Karpas-422 (cell line): ENCODE data around the gene CTSH. TPM values are rescaled to one million over a fixed set of nuclear protein-coding genes. Genes with fewer than 3 reads are reported as not detected.
"Not testable (repeated sequence)": the region's sequence is repeated elsewhere in the genome, so short reads cannot be mapped to it uniquely, and the experiment has no call there.

Experiments
- DNase-seq: peaks from one replicate; pipeline ENCODE4 v3.0.0-alpha.2; 2015
- H2AFZ ChIP-seq: fragments of 200-600 bp; sonication (generic); 2 replicates; pipeline ENCODE4 v1.6.1; 2014; ENCODE audit warnings: antibody characterized with exemption, low read length, mixed read lengths
- H3K27ac ChIP-seq: fragments of 200-600 bp; sonication (generic); 2 replicates; pipeline ENCODE4 v1.5.1; 2014; ENCODE audit warnings: mild to moderate bottlenecking, low read length, moderate library complexity
- H3K27me3 ChIP-seq: fragments of 200-600 bp; sonication (generic); 2 replicates; pipeline ENCODE4 v1.6.1; 2014; ENCODE audit warnings: low read length, mixed read lengths
- H3K36me3 ChIP-seq: fragments of 200-600 bp; sonication (generic); 2 replicates; pipeline ENCODE4 v1.6.1; 2014; ENCODE audit warnings: low read length, mixed read lengths; ENCODE audit not compliant: insufficient read depth
- H3K4me1 ChIP-seq: fragments of 200-600 bp; sonication (generic); 2 replicates; pipeline ENCODE4 v1.6.1; 2014; ENCODE audit warnings: mild to moderate bottlenecking, low read length, mixed read lengths
- H3K4me2 ChIP-seq: fragments of 200-600 bp; sonication (generic); 2 replicates; pipeline ENCODE4 v1.6.1; 2014; ENCODE audit warnings: low read length, low read depth, mild to moderate bottlenecking; ENCODE audit not compliant: poor library complexity, severe bottlenecking
- H3K4me3 ChIP-seq: fragments of 200-600 bp; sonication (generic); 2 replicates; pipeline ENCODE4 v1.5.1; 2014; ENCODE audit warnings: mild to moderate bottlenecking, antibody characterized with exemption, low read length, mixed read lengths
- H3K79me2 ChIP-seq: fragments of 200-600 bp; sonication (generic); 2 replicates; pipeline ENCODE4 v1.6.1; 2014; ENCODE audit warnings: mild to moderate bottlenecking, low read length, mixed read lengths
- H3K9ac ChIP-seq: fragments of 200-600 bp; sonication (generic); 2 replicates; pipeline ENCODE4 v1.6.0; 2014; ENCODE audit warnings: low read length
- H3K9me2 ChIP-seq: fragments of 200-600 bp; sonication (generic), shearing (Covaris generic); replicated peaks from 2 replicates; pipeline ENCODE4 v1.6.0; 2014; ENCODE audit warnings: mild to moderate bottlenecking, low read length, moderate library complexity; ENCODE audit not compliant: insufficient read depth
- H3K9me3 ChIP-seq: fragments of 300-700, 200-600 bp; sonication (generic); 2 replicates; pipeline ENCODE4 v1.6.1; 2014; ENCODE audit warnings: low read length, mixed read lengths
- H4K20me1 ChIP-seq: fragments of 200-600 bp; sonication (generic); 2 replicates; pipeline ENCODE4 v1.6.1; 2014; ENCODE audit warnings: mild to moderate bottlenecking, antibody characterized with exemption, low read length, low read depth; ENCODE audit not compliant: insufficient read depth
- total RNA-seq: library from RNA; depleted of rRNA; stranded (reverse); fragments of >200 nt; shearing (Covaris generic); gene quantifications from 2 replicates; pipeline ENCODE4 v1.2.3, GENCODE V29; 2014; ENCODE audit warnings: low replicate concordance

Gene CTSH
- total RNA-seq, 1 experiment from 2014 or later = 61.0 TPM

GRCh38 chr15:78907577-78907976 lies 37.3 kb downstream of the CTSH start:
- peaks cover 17% of the 10 kb centered on the region for H3K4me1 ChIP-seq
- no peak overlapping the region for H3K4me3 ChIP-seq
- no peak overlapping the region for H3K27ac ChIP-seq
- peaks cover 33% of the 10 kb centered on the region; the same call in 1 of the 2 replicates for H3K36me3 ChIP-seq
- H3K9ac ChIP-seq = no peak overlapping the region
- no peak overlapping the region for H2AFZ ChIP-seq
- no peaks in the 10 kb centered on the region for H3K9me2 ChIP-seq
- no peaks in the 10 kb centered on the region for H3K27me3 ChIP-seq
- no peaks in the 10 kb centered on the region; the same call in 1 of the 2 replicates for H4K20me1 ChIP-seq
- peak; percentile 62 for DNase-seq
- H3K9me3 ChIP-seq = no peaks in the 10 kb centered on the region
- H3K79me2 ChIP-seq = peaks cover 2% of the 10 kb centered on the region; the same call in 1 of the 2 replicates
- H3K4me2 ChIP-seq = no peak overlapping the region

GRCh38 chr15:78906316-78906620 lies 38.6 kb downstream of the CTSH start:
- Histone ChIP-seq H3K79me2 (peaks cover 2% of the 10 kb centered on the region; the same call in 1 of the 2 replicates), H3K4me2 (no peak overlapping the region), H3K4me1 (peaks cover 17% of the 10 kb centered on the region), H2AFZ (no peak overlapping the region), H3K9ac (no peak overlapping the region), H3K27me3 (no peaks in the 10 kb centered on the region), H4K20me1 (no peaks in the 10 kb centered on the region; the same call in 1 of the 2 replicates), H3K9me2 (no peaks in the 10 kb centered on the region), H3K9me3 (no peaks in the 10 kb centered on the region), H3K27ac (no peak overlapping the region), H3K4me3 (no peak overlapping the region), H3K36me3 (peaks cover 36% of the 10 kb centered on the region; the same call in 1 of the 2 replicates)
- DNase-seq = no peak

- Histone ChIP-seq H3K27me3 (no peaks in the 10 kb centered on the region), H3K27ac (no peak overlapping the region), H3K9me2 (no peaks in the 10 kb centered on the region), H3K79me2 (peaks cover 5% of the 10 kb centered on the region), H3K9ac (no peak overlapping the region), H3K4me3 (no peak overlapping the region), H3K4me1 (peaks cover 17% of the 10 kb centered on the region), H3K4me2 (no peak overlapping the region), H3K9me3 (no peaks in the 10 kb centered on the region), H3K36me3 (peaks cover 44% of the 10 kb centered on the region; the same call in 1 of the 2 replicates), H2AFZ (no peak overlapping the region), H4K20me1 (peaks cover 3% of the 10 kb centered on the region; the same call in 1 of the 2 replicates)
- DNase-seq = no peak
Observed at GRCh38 chr15:78904599-78905358, 40.1 kb downstream of the CTSH start.

DNA sequence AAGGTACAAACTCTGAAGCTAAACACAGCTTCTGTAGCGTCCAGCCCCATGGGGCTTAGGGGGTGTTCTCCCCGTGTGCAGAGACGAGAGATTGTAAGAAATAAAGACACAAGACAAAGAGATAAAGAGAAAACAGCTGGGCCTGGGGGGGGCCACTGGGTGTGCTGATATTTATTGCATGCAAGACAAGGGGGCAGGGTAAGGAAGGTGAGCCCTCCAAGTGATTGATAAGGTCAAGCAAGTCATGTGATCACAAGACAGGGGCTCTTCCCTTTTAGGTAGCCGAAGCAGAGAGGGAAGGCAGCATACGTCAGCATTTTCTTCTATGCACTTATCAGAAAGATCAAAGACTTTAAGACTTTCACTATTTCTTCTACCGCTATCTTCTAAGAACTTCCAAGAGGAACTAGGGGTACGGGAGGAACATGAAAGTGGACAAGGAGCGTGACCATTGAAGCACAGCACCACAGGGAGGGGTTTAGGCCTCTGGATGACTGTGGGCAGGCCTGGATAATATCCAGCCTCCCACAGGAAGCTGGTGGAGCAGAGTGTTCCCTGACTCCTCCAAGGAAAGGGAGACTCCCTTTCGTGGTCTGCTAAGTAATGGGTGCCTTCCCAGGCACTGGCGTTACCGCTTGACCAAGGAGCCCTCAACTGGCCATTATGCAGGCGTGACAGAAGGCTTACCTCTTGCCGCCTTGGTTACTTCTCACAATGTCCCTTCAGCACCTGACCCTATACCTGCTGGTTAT lies 42.4 kb downstream of the CTSH start:
- not testable (repeated sequence) for H3K9me3 ChIP-seq, H3K4me1 ChIP-seq, H3K4me2 ChIP-seq, H3K4me3 ChIP-seq, H3K27me3 ChIP-seq, H3K9me2 ChIP-seq, H2AFZ ChIP-seq, H3K9ac ChIP-seq, H4K20me1 ChIP-seq, H3K27ac ChIP-seq, DNase-seq
- Histone ChIP-seq H3K79me2 (peaks cover 21% of the 10 kb centered on the region), H3K36me3 (peaks cover 61% of the 10 kb centered on the region; the same call in 1 of the 2 replicates)

DNA sequence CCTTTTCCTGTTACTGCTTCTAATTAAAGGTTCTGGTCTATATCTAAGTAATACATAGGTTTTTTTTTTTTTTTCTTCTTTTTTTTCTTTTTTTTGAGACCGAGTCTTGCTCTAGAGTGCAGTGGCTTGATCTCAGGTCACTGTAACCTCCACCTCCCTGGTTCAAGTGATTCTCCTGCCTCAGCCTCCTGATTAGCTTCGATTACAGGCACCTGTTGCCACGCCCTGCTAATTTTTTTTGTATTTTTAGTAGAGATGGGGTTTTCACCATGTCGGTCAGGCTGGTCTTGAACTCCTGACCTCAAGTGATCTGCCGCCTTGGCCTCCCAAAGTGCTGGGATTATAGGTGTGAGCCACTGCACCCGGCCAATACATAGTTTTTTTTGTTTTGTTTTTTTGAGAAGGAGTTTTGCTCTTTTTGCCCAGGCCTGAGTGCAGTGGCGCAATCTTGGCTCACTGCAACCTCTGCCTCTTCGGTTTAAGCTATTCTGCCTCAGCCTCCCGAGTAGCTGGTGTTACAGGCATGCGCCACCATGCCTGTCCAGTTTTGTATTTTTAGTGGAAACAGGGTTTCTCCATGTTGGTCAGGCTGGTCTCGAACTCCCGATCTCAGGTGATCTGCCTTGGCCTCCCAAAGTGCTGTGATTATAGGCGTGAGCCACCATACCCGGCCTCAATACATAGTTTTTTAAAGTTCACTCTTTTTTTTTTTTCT lies 43.9 kb downstream of the CTSH start:
- H2AFZ ChIP-seq, H3K4me2 ChIP-seq, H4K20me1 ChIP-seq, H3K9me2 ChIP-seq, H3K27me3 ChIP-seq, H3K4me3 ChIP-seq, DNase-seq, H3K4me1 ChIP-seq, H3K9me3 ChIP-seq, H3K27ac ChIP-seq, H3K9ac ChIP-seq: not testable (repeated sequence)
- H3K79me2 ChIP-seq = peaks cover 25% of the 10 kb centered on the region
- H3K36me3 ChIP-seq = peaks cover 59% of the 10 kb centered on the region; the same call in 1 of the 2 replicates

DNA sequence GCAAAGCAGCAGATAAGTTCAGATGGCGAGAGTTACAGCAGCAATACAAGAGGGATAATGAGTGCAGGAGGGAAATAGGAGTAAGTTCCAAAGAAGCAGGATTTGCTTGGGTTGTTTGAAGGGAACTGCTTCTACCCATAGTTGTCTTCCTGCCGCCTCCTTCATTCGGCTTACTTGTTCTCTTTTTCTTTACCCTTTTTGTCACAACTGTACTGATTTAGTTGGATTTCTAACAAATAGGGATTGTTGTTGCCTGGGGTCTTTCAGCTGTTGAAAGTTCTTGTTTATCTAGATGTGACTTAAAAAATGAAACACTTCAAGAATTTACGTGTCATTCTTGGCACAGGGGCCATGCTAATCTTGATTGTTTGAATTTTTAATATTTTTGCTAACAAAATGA lies 46.3 kb downstream of the CTSH start:
- Histone ChIP-seq H3K4me2 (no peak overlapping the region), H3K9me3 (no peaks in the 10 kb centered on the region), H3K9ac (no peak overlapping the region), H3K4me3 (no peak overlapping the region), H3K36me3 (peaks cover 60% of the 10 kb centered on the region), H2AFZ (no peak overlapping the region), H3K4me1 (no peaks in the 10 kb centered on the region), H3K79me2 (peaks cover 42% of the 10 kb centered on the region), H3K27me3 (no peaks in the 10 kb centered on the region), H3K27ac (no peak overlapping the region), H4K20me1 (0 out of 2 replicates have a peak, but pooled peaks cover 3% of the 10 kb centered on the region), H3K9me2 (no peaks in the 10 kb centered on the region)
- DNase-seq = no peak

GRCh38 chr15:78895471-78895870 lies 49.4 kb downstream of the CTSH start:
- Histone ChIP-seq H4K20me1 (peaks cover 5% of the 10 kb centered on the region; the same call in 1 of the 2 replicates), H3K9me2 (no peaks in the 10 kb centered on the region), H3K4me1 (no peaks in the 10 kb centered on the region), H3K4me3 (no peak overlapping the region), H3K27ac (no peak overlapping the region), H3K9me3 (no peaks in the 10 kb centered on the region), H3K4me2 (no peak overlapping the region), H3K27me3 (no peaks in the 10 kb centered on the region), H3K36me3 (peaks cover 74% of the 10 kb centered on the region), H3K9ac (no peak overlapping the region), H2AFZ (no peak overlapping the region), H3K79me2 (peaks cover 65% of the 10 kb centered on the region)
- no peak for DNase-seq

- H3K36me3 ChIP-seq = peaks cover 72% of the 10 kb centered on the region
- H3K9me2 ChIP-seq = no peaks in the 10 kb centered on the region
- no peak for DNase-seq
- H3K4me3 ChIP-seq = no peak overlapping the region
- H3K79me2 ChIP-seq = peaks cover 67% of the 10 kb centered on the region
- no peak overlapping the region for H2AFZ ChIP-seq
- H3K9ac ChIP-seq = no peak overlapping the region
- H3K27ac ChIP-seq = no peak overlapping the region
- no peaks in the 10 kb centered on the region for H3K4me1 ChIP-seq
- H4K20me1 ChIP-seq = peaks cover 8% of the 10 kb centered on the region; the same call in 1 of the 2 replicates
- no peak overlapping the region for H3K4me2 ChIP-seq
- no peaks in the 10 kb centered on the region for H3K27me3 ChIP-seq
- no peaks in the 10 kb centered on the region for H3K9me3 ChIP-seq
Observed at GRCh38 chr15:78893538-78893937, 51.3 kb downstream of the CTSH start.
